GM12878 (cell line): ENCODE results near the gene RSRC1. TPM values are rescaled to one million over a fixed set of nuclear protein-coding genes. Genes with fewer than 3 reads are reported as not detected.

Experiments
- ATAC-seq: fragments of 200-7000 bp; cut with Tn5 transposase; 3 replicates; pipeline ENCODE4 v1.9.1; 2020; ENCODE audit warnings: mild to moderate bottlenecking, moderate library complexity
- BruUV-seq: library from RNA; stranded (reverse); fragments of 400-500 nt; replicated peaks from 2 replicates; lab custom pipeline; 2021; lab: Mats Ljungman, UMichigan
- CTCF ChIA-PET: fragments of 300-600 bp; sonication (Branson Sonifier 250); formaldehyde crosslinking; extraction: SDS; loops from one replicate; lab custom pipeline; 2021; ENCODE audit warnings: inconsistent platforms; lab: Yijun Ruan, JAX
- POLR2A ChIA-PET: fragments of 350-600 bp; formaldehyde crosslinking; extraction: SDS; loops from one replicate; lab custom pipeline; 2021; ENCODE audit warnings: inconsistent platforms; lab: Charles Lee
- RAD21 ChIA-PET: fragments of 300-600 bp; sonication (Branson Sonifier 250); formaldehyde crosslinking; loops from one replicate; lab custom pipeline; 2023; ENCODE audit warnings: antibody characterized with exemption; ENCODE audit not compliant: unreplicated experiment; lab: Charles Lee
- SMC1A ChIA-PET: fragments of 300-600 bp; sonication (Branson Sonifier 250); formaldehyde crosslinking; loops from one replicate; lab custom pipeline; 2023; ENCODE audit not compliant: unreplicated experiment, uncharacterized antibody; lab: Charles Lee
- DNase-seq: peaks from one replicate; pipeline ENCODE4 v3.0.0-alpha.2; 2011; ENCODE audit warnings: low read depth, low spot score
- FAIRE-seq: peaks from 3 replicates; lab custom pipeline; 2011; peaks lifted over from hg19 to GRCh38; lab: Jason Lieb, UNC
- H2AFZ ChIP-seq: 2 replicates; pipeline ENCODE4 v1.6.0; 2011; ENCODE audit warnings: low read depth, low read length, control low read depth; ENCODE audit not compliant: control insufficient read depth
- H3K27ac ChIP-seq: 2 replicates; pipeline ENCODE4 v1.5.1; 2011; ENCODE audit warnings: control low read depth; ENCODE audit not compliant: control insufficient read depth, insufficient read depth
- H3K27me3 ChIP-seq, 2 experiments: replicated peaks in 1 of 2; 2 replicates each; pipeline versions ENCODE4 v1.6.0 to v1.6.1; 2011; ENCODE audit warnings: low read length in 1 of 2; ENCODE audit not compliant: control insufficient read depth in 2 of 2, insufficient read depth in 2 of 2
- H3K36me3 ChIP-seq, 2 experiments: 2 replicates each; pipeline ENCODE4 v1.5.1; 2011; ENCODE audit warnings: low read length in 1 of 2; ENCODE audit not compliant: control insufficient read depth in 2 of 2, insufficient read depth in 2 of 2
- H3K4me1 ChIP-seq: 2 replicates; pipeline ENCODE4 v1.6.1; 2011; ENCODE audit warnings: mild to moderate bottlenecking, low read length, moderate library complexity, mixed read lengths; ENCODE audit not compliant: control insufficient read depth, insufficient read depth
- H3K4me2 ChIP-seq: 2 replicates; pipeline ENCODE4 v1.6.0; 2011; ENCODE audit warnings: control low read depth; ENCODE audit not compliant: control insufficient read depth, insufficient read depth
- H3K4me3 ChIP-seq: fragments of 200-600 bp; sonication (generic); 2 replicates; pipeline ENCODE4 v1.5.1; 2016
- H3K79me2 ChIP-seq: 2 replicates; pipeline ENCODE4 v1.6.0; 2011; ENCODE audit warnings: low read length; ENCODE audit not compliant: control insufficient read depth, insufficient read depth
- H3K9ac ChIP-seq: 2 replicates; pipeline ENCODE4 v1.8.0; 2011; ENCODE audit warnings: low read length, control low read depth, mixed read lengths; ENCODE audit not compliant: control insufficient read depth, insufficient read depth
- H3K9me3 ChIP-seq: replicated peaks from 3 replicates; pipeline ENCODE4 v1.5.1; 2011; ENCODE audit warnings: mild to moderate bottlenecking, low read length; ENCODE audit not compliant: control insufficient read depth, insufficient read depth
- H4K20me1 ChIP-seq: 2 replicates; pipeline ENCODE4 v1.6.0; 2011; ENCODE audit not compliant: control insufficient read depth, insufficient read depth
- BCL3 ChIP-seq: IDR thresholded peaks from 2 replicates; pipeline ENCODE4 v1.6.1; 2011; ENCODE audit warnings: borderline replicate concordance, low read depth, mild to moderate bottlenecking, moderate library complexity, low read length; ENCODE audit not compliant: insufficient read depth, poor library complexity, severe bottlenecking
- DPF2 ChIP-seq: fragments of 450-650 bp; IDR thresholded peaks from 2 replicates; pipeline ENCODE4 v1.6.1; 2017; ENCODE audit warnings: mild to moderate bottlenecking
- MTA3 ChIP-seq: IDR thresholded peaks from 2 replicates; pipeline ENCODE4 v1.6.1; 2012; ENCODE audit warnings: low read length, inconsistent platforms, borderline replicate concordance
- MXI1 ChIP-seq: fragments of 150-350 bp; IDR thresholded peaks from 2 replicates; pipeline ENCODE4 v1.6.1; 2011; ENCODE audit warnings: low read depth, mild to moderate bottlenecking, inconsistent platforms, low read length, improper control_type of control experiment
- RELB ChIP-seq: fragments of 450-650 bp; IDR thresholded peaks from 2 replicates; pipeline ENCODE4 v1.6.1; 2017; ENCODE audit warnings: low read depth, mild to moderate bottlenecking, moderate library complexity
- SKIL ChIP-seq: fragments of 450-650 bp; IDR thresholded peaks from 2 replicates; pipeline ENCODE4 v1.6.1; 2017; ENCODE audit warnings: mild to moderate bottlenecking, low read depth, inconsistent platforms; ENCODE audit not compliant: poor library complexity, severe bottlenecking
- WGBS: methylation state at CpG from one replicate; pipeline ENCODE4 v1.1.6; 2016; ENCODE audit warnings: low lambda C conversion rate; ENCODE audit not compliant: insufficient replicate concordance, insufficient coverage; ENCODE audit errors: missing lambda C conversion rate; 5-methylcytosine and 5-hydroxymethylcytosine counted together
- in situ Hi-C: fragments of 300-500 bp; cut with MboI; formaldehyde crosslinking; loops from 9 replicates; pipeline ENCODE4 v1.14.3; 2018; ENCODE audit warnings: mixed read lengths
- intact Hi-C: fragments of 100-400 bp; cut with micrococcal nuclease; formaldehyde crosslinking; loops from one replicate; pipeline ENCODE4 v1.14.2; 2022; ENCODE audit not compliant: unreplicated experiment
- polyA plus RNA-seq, 11 experiments: library from polyadenylated mRNA; depleted of rRNA in 4 of 11; unstranded in 6 of 11; stranded (reverse) in 5 of 11; fragments of >200 nt; fragmentation: Nextera tagmentation in 4 of 11; fragmentation: Illumina TruSeq in 1 of 11; extraction: Ambion mirVana in 4 of 11; extraction: Trizol in 1 of 11; gene quantifications; 1 replicate in 1 of 11; 2 replicates in 10 of 11; pipeline versions ENCODE4 v1.2.1 to v1.2.3, GENCODE V29; 2011 to 2016; ENCODE audit warnings: inconsistent platforms in 2 of 11, missing spikeins in 2 of 11, low read depth in 1 of 11
- total RNA-seq, 4 experiments: library from RNA; depleted of rRNA in 3 of 4; stranded (reverse); fragments of >200 nt in 3 of 4; fragmentation: Illumina TruSeq in 1 of 4; extraction: Trizol in 1 of 4; gene quantifications; 2 replicates each; pipeline versions ENCODE4 v1.2.1 to v1.2.3, GENCODE V29; 2013 to 2021

Gene RSRC1
- total and polyA plus RNA-seq, 10 of the 15 experiments (the other 5 are each of a cell fraction or from before 2014, with no cell fraction given) = 16.4 to 85.9 (median 42.0) TPM

- Histone ChIP-seq H3K9ac (no peak overlapping the region), H2AFZ (no peak overlapping the region)
- no peak for DNase-seq
- TF ChIP-seq SKIL = no peak
- no peak for TF ChIP-seq MXI1
- no peak for TF ChIP-seq BCL3
- no peak for TF ChIP-seq DPF2
- no peak for TF ChIP-seq RELB
- TF ChIP-seq MTA3 = no peak
- TF ChIP-seq, all 136 proteins: peak for 0
- H3K27ac ChIP-seq = no peak overlapping the region
- WGBS = 96% methylated on average over 5 of the region's 5 CpGs
- SMC1A ChIA-PET = interaction anchor here (0.6 to 2.3 kb wide), 13 partner anchors 9 to 998 kb away, joined by 3 to 7 read pairs (median 3); no protein-coding TSS in a partner anchor
- CTCF ChIA-PET = interaction anchor here (0.8 to 2.8 kb wide), 15 partner anchors 8 to 925 kb away, joined by 3 to 28 read pairs (median 3); partner anchors contain the start of gene MFSD1
- ATAC-seq = no peak
- no peaks in the 10 kb centered on the region for H3K79me2 ChIP-seq
- H3K9me3 ChIP-seq = no peaks in the 10 kb centered on the region
- intact Hi-C loops (loop anchor here (5.0 kb wide), 1 partner anchor 89 kb away; no protein-coding TSS in a partner anchor), in situ Hi-C loops (no loop called here)
- BruUV-seq = no TSS peak
- no peak for FAIRE-seq
- RAD21 ChIA-PET = interaction anchor here (0.9 to 1.7 kb wide), 5 partner anchors 9 to 925 kb away, joined by 3 to 17 read pairs (median 6); no protein-coding TSS in a partner anchor
- no peaks in the 10 kb centered on the region for H3K36me3 ChIP-seq
- H3K4me2 ChIP-seq = no peak overlapping the region
- H4K20me1 ChIP-seq = no peaks in the 10 kb centered on the region
- H3K4me3 ChIP-seq = no peak overlapping the region
- H3K27me3 ChIP-seq = no peaks in the 10 kb centered on the region
- POLR2A ChIA-PET = no interaction called here
- no peaks in the 10 kb centered on the region for H3K4me1 ChIP-seq
Observed at GRCh38 chr3:158531334-158531733, 421.4 kb downstream of the RSRC1 start.
